ENCODE results near the gene ZNF277.

ZNF277 gene

DNA sequence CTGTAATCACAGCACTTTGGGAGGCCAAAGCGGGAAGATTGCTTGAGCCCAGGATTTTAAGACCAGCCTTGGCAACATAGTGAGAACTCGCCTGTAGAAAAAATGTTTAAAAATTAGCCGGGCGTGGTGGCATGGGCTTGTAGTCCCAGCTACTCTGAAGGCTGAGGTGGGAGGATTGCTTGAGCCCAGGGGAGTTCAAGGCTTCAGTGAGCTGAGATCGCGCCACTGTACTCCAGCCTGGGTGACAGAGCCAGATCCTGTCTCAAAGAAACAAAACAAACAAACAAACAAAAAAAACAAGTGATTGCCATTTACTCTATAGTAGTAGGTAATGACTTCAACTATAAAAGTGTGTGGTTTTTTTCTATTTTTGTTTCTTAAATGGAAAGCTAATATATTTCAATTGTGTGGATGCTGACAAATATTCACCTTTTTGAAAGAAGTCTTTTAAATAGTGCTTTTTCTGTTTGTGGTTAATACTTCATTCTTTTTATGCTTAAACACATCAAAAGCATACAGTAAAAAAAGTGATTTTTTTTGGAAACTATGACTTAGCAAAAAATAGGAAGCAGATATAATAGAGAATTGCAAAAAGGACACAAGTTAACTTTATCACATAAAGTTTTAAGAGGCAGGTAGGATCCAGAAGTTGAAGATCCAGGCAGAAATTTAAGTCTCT, 48.4 kb downstream of the ZNF277 start:
- no peak for DNase-seq (ENCODE audit: low read depth)

GRCh38 chr7:112255388-112255720, 48.9 kb downstream of the ZNF277 start:
- no peak for DNase-seq (ENCODE audit: low read depth)

DNA sequence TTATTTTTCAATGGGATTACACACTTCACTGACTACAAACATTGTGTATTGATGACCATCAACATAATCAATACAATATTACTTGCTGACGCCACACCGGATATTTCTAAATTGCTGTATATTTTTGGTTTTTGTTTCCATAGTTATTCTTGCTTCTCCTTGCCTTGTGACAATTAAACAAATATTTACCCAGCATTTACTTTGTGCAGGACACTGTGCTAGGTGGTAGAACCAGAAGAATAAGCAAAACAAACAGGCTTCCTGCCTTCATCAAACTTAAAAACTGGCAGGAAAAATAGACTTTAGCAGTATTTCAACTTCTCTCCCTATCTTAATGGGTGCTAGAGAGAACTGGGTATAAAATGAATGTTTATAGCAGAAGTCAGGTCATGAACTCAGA, 50.6 kb downstream of the ZNF277 start:
- DNase-seq (ENCODE audit: low read depth) = no peak

- DNase-seq (ENCODE audit: low read depth) = no peak
These were observed 54.4 kb downstream of the ZNF277 start for GRCh38 chr7:112260911-112261310.

DNA sequence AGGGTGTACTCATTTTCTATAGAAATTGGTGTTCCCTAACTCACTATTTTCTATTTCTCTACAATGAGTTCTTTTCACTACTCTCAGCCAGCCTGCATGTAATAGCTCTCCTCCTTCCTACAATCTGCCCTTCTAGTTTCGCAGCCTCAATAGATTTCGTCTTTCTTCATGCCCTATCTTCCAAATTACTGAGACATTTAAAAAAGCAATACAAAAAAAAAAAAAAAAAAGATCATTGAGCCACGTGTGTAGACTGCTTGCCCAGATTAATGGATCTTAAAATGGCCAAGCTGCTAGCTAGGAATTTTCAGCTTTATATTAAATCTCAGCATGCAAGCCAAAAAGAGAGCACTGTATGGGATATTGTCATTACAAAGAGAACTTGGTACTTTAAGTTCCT, 55.5 kb downstream of the ZNF277 start:
- DNase-seq (ENCODE audit: low read depth) = no peak

- DNase-seq (ENCODE audit: low read depth) = no peak
These were observed 56.5 kb downstream of the ZNF277 start for GRCh38 chr7:112262855-112263487.

DNA sequence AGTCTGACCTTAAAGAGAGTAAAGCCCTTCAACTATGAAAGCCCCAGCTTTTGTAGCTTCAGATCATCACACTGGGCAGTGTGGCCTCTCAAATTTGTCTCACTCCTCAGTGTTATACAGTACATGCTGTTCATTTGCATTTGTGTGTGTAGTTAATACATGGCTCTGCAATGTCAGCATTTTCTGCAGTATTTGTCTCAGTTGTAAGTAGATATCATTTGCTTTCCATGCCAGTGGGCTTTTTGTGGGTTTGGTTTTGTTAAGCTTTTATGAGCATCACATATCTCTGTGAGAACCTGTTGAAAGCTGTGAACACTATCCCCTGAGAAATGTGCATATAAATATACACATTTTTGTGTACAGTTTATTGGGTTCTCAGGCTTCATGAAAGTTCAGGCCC, 57.0 kb downstream of the ZNF277 start:
- DNase-seq (ENCODE audit: low read depth) = no peak

DNA sequence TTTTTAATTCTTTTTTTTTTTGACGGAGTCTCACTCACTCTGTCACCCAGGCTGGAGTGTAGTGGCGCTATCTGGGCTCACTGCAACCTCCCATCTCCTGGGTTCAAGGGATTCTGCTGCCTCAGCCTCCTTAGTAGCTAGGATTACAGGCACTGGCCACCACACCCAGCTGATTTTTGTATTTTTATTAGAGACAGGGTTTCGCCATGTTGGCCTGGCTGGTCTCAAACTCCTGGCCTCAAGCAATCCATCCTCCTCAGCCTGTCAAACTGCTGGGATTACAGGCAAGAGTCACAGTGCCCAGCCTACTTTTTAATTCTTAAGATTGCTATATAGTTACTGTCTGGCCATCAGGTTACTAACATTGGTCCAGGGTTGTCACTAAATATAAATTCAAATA, 59.6 kb downstream of the ZNF277 start:
- no peak for DNase-seq (ENCODE audit: low read depth)

DNA sequence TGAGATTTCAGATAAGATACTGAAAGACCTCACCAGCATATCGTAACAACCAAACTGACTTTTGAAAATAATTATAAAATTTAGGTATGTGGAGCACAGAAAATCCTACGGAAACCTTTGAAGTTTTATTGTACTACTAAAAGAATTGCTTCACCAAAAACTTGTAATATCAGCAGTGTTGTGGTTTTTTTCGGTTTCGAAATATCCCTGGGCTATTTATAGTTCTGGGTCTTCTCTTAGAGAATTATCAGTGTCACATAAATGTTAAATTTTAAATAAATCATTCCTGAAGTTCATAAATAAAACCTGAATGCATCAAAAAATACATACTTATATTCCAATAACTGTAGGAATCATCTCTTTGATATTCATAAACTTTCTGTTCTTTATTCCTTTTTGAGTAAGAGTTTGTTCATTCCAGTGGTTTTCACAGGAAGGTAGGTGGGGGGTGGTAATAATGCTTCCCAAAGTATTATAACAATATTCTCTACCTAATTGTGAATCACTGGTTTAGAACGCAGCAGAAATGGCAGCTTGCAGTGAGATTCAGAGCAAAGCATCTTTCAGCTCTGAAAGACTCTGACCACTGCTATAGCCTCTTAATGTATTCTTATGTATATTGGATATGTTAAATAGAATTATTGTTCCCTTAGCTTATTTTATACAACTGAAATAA, 60.2 kb downstream of the ZNF277 start:
- DNase-seq (ENCODE audit: low read depth) = no peak

GRCh38 chr7:112267944-112268691, 61.6 kb downstream of the ZNF277 start:
- DNase-seq (ENCODE audit: low read depth) = no peak

DNA sequence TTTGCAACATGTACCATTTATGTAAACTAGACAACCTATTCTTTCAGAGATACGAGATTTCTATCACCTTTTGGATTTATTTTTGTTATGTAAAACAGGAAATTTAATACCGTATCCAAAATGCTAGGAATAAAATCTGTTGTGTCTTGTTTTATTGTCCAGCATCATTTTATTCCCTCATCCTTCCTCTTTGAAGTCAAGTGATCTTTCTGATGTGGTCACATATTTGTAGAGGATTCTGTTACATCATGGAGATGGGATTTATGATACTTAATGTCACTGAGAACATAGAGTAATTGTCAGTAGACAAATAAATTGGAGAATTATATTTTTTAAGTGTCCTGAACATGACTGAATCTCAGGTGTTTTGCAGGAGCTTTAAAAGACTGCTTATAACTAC, 64.7 kb downstream of the ZNF277 start:
- no peak for DNase-seq (ENCODE audit: low read depth)

- DNase-seq (ENCODE audit: low read depth) = no peak
These were observed 66.5 kb downstream of the ZNF277 start for GRCh38 chr7:112272921-112273561.

DNA sequence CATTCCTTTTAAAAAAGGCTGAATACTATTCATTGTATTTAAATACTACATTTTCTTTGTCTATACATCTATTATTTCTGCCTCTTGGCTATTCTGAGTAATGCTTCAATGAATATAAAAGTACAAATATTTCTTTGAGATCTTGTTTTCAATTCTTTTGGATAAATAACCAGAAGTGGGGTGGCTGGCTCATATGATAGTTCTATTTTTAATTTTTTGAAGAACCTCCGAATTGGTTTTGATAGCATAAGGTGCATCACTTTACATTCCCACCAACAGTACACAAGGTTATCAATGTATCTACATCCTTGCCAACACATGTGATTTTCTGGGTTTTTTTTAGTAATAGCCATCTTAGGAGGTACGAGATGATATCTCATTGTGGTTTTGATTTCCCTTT, 72.5 kb downstream of the ZNF277 start:
- no peak for DNase-seq (ENCODE audit: low read depth)

- DNase-seq (ENCODE audit: low read depth) = no peak
These were observed 73.8 kb downstream of the ZNF277 start for GRCh38 chr7:112280267-112280666.

GRCh38 chr7:112282476-112283188, 76.1 kb downstream of the ZNF277 start:
- DNase-seq (ENCODE audit: low read depth) = no peak

GRCh38 chr7:112283382-112283910, 77.0 kb downstream of the ZNF277 start:
- DNase-seq (ENCODE audit: low read depth) = no peak

GRCh38 chr7:112286250-112287086, 80.0 kb downstream of the ZNF277 start:
- no peak for DNase-seq (ENCODE audit: low read depth)

- DNase-seq (ENCODE audit: low read depth) = no peak
These were observed 81.8 kb downstream of the ZNF277 start for GRCh38 chr7:112288301-112288700.

DNA sequence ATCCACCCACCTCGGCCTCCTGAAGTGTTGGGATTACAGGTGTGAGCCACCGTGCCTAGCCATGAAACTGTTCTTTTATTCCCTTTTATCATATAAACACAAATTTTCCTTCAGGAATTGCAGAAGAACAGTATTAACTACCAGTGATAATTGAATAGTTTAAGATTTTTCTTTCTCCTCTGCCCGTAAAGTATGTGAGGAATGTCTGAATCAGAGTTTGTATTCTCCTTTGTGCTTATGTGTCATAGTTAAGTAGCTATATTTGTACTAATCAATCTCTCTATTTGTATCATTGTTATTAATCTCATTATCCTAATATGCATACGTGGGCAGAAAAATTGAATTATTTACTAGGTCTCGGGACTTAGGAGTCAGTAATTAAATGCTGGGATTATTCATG, 83.6 kb downstream of the ZNF277 start:
- no peak for DNase-seq (ENCODE audit: low read depth)

DNA sequence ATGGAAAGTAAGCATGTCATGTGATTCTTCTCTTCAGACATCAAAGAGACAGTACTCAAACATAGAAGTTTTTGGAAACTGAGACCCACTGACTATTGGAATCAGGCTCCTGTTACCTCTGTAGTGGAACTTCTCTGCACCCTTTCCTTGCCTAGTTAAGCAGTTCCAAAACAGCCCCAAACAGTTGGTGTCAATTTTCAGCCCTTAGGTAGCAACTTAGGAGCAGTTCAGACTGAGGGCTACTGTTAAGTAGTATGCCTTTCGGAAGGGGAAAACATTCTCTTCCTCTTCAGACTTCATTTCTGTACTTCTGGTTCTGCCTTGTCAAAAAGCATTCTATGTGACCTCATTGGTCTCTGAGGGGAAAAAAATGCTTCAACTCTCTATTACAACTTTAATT, 85.7 kb downstream of the ZNF277 start:
- no peak for DNase-seq (ENCODE audit: low read depth)

DNA sequence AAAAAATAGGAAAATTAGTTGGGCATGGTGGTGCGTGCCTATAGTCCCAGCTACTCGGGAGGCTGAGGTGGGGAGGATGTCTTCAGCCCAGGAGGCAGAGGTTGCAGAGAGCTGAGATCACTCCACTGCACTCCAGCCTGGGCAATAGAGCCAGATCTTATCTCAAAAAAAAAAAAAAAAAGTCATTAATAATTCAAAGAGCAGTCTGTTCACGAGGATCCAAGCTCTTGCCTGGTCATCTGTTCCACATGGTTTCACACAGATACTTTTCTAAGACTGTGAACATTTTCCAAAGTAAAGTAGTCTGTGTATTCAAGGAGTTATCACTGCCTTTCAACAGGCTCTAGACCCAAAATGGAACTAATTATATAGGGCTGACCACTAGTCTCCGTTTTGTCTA, 86.9 kb downstream of the ZNF277 start:
- no peak for DNase-seq (ENCODE audit: low read depth)
